Peyer's patch (tissue), 4 donors: ENCODE results near the gene EHD4. TPM values are rescaled to one million over a fixed set of nuclear protein-coding genes. Genes with fewer than 3 reads are reported as not detected.

Experiments used
- DNase-seq, 3 donors: peaks; one replicate each; pipeline ENCODE4 v3.0.0-alpha.2; 2017 to 2019
- H3K27ac ChIP-seq, 4 donors: fragments of 200-600 bp; sonication (generic); one replicate each; pipeline ENCODE4 v1.5.1; 2016 to 2019
- H3K27me3 ChIP-seq, 2 donors: fragments of 200-600 bp; sonication (generic); one replicate each; pipeline ENCODE4 v1.5.1; 2019
- H3K36me3 ChIP-seq, 3 donors: fragments of 200-600 bp; sonication (generic); one replicate each; pipeline ENCODE4 v1.5.1; 2016 to 2019
- H3K4me1 ChIP-seq, 4 donors: fragments of 200-600 bp; sonication (generic); one replicate each; pipeline ENCODE4 v1.5.1; 2016 to 2019
- H3K4me3 ChIP-seq, 4 donors: fragments of 200-600 bp; sonication (generic); 1 replicate in 3 of 4; 2 replicates in 1 of 4; pipeline ENCODE4 v1.5.1; 2016 to 2019; ENCODE audit warnings: mild to moderate bottlenecking in 1 of 4
- H3K9me3 ChIP-seq, 4 donors: fragments of 200-600 bp; sonication (generic); one replicate each; pipeline ENCODE4 v1.5.1; 2016 to 2019; ENCODE audit warnings: mild to moderate bottlenecking in 1 of 4
- POLR2A ChIP-seq, 2 donors: fragments of 450-650 bp; IDR thresholded peaks; one replicate each; pipeline ENCODE4 v1.5.1; 2017; ENCODE audit warnings: antibody characterized with exemption in 2 of 2, mild to moderate bottlenecking in 2 of 2, moderate library complexity in 2 of 2
- total RNA-seq, 4 donors: library from RNA; depleted of rRNA; stranded (reverse); fragments of >200 nt; gene quantifications; one replicate each; pipeline ENCODE4 v1.1.0, GENCODE V29; 2016
- TF ChIP-seq, protein P1 (sequence below), 6 experiments: fragments of 450-650 bp in 4 of 6; fragments of 200-600 bp in 2 of 6; sonication (generic) in 1 of 6; IDR thresholded peaks; one replicate each; pipeline ENCODE4 v1.5.1; 2017 to 2019; ENCODE audit warnings: antibody characterized with exemption in 6 of 6, mild to moderate bottlenecking in 3 of 6, moderate library complexity in 1 of 6

EHD4 gene
- total RNA-seq, 4 donors from 2014 or later: 23.1 to 53.9 (median 34.9) TPM

DNA sequence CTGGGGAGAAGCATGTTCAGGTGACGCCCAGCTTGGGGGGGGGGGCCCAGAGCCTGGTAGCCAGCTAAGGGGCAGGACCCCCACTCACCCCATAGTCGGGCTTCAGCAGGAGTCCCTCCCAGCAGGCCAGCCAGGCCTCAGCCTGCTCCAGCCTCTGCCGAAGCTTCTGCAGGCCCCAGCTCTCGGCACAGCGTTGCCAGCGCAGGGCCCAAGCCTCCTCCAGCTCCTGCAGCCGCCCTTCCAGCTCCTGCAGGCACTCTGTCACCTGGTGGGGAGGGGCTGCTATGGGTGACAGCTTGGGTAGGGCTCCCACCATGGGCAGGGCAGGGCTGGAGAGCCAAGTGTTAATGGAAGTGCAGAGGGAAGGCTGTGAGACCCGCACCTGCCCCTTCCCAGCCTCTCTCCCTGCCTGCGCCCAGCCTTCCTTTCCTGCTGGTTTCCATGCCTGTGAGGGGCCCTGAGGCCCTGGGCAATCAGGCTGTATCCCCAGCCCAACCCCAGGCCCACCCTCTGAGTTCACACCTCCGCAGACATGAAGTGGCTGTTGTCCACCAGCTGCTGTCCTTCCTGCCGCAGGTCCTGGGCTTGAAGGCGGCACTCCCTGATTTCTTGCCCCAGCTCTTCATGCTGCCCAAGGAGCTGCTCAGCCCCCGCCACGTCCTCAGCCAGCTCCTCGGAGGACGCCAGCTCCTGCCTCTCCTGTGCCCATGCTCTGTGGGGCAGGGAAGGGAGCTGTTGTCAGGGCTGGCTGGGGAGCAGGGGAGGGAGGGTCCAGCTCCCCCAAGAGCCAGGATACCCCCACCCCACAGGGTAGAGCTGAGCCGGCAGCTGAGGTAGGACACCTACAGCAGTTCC, 119.4 kb downstream of the EHD4 start:
- H3K27me3 ChIP-seq: no peaks in the 10 kb centered on the region

DNA sequence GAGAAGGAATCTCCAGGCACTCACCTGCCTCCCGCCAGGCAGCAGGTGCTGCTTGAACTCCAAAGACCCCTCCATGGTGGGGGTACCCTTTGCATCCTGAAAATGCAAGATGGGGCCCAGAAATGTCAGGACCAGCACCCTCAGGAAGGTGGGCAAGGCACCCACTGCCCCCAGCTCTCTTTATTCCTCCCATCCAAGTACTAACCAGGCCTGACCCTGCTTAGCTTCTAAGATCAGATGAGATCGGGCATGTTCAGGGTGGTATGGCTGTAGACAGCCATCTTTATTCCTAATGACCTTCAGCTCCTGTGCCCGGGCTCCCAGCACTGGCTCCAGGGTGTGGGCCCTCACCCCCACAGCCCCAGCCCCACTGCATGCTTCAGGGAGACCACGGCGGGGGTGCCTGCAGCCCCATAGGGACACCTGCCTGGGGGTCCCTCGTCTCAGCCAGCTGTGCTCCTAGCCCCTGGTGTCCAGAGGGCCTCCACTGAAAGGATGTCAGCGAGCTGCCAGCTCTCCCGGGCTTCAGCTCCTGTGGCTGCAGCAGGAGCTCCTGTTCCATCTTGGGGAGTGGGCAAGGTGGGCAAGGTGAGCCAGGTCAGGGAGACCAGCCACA, 120.5 kb downstream of the EHD4 start:
- Histone ChIP-seq H3K27me3 (no peaks in the 10 kb centered on the region), H3K36me3 (peaks cover 0 to 15% (median 0%) of the 10 kb centered on the region in 3 donors), H3K4me1 (no peaks in the 10 kb centered on the region), H3K9me3 (no peaks in the 10 kb centered on the region), H3K4me3 (no peak overlapping the region), H3K27ac (no peak overlapping the region)
- TF ChIP-seq, protein P1, sequence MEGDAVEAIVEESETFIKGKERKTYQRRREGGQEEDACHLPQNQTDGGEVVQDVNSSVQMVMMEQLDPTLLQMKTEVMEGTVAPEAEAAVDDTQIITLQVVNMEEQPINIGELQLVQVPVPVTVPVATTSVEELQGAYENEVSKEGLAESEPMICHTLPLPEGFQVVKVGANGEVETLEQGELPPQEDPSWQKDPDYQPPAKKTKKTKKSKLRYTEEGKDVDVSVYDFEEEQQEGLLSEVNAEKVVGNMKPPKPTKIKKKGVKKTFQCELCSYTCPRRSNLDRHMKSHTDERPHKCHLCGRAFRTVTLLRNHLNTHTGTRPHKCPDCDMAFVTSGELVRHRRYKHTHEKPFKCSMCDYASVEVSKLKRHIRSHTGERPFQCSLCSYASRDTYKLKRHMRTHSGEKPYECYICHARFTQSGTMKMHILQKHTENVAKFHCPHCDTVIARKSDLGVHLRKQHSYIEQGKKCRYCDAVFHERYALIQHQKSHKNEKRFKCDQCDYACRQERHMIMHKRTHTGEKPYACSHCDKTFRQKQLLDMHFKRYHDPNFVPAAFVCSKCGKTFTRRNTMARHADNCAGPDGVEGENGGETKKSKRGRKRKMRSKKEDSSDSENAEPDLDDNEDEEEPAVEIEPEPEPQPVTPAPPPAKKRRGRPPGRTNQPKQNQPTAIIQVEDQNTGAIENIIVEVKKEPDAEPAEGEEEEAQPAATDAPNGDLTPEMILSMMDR (IDR thresholded peaks at IDR 0.05): no peak
- TF ChIP-seq POLR2A (IDR thresholded peaks at IDR 0.05): no peak
- no peak for DNase-seq

More for the DNA sequence above, 119.4 kb downstream of the EHD4 start:
- Histone ChIP-seq H3K4me1 (no peaks in the 10 kb centered on the region), H3K36me3 (peaks cover 0 to 4% (median 0%) of the 10 kb centered on the region in 3 donors), H3K4me3 (no peak overlapping the region), H3K9me3 (no peaks in the 10 kb centered on the region), H3K27ac (no peak overlapping the region)
- TF ChIP-seq POLR2A (IDR thresholded peaks at IDR 0.05): no peak
- TF ChIP-seq, protein P1 (IDR thresholded peaks at IDR 0.05): no peak
- DNase-seq: no peak

DNA sequence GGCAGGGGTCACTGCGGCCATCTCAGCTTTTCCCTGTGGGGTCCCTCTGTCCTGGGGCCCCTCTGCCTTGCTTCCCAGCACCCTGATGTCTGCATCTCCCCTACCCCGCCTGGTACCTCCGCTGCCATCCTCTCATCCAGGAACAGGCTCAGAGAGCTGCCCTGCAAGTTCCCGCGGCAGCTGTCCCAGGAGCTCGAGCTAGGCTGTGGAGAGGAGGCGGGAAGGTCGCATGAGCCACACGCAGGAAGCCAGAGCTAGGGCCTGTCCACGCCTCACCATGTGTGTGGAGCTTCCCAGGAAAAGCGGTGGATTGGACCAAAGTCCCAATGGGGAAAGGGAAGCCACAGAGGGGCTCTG, 121.2 kb downstream of the EHD4 start:
- TF ChIP-seq POLR2A (IDR thresholded peaks at IDR 0.05): no peak
- TF ChIP-seq, protein P1 (IDR thresholded peaks at IDR 0.05): no peak
- Histone ChIP-seq H3K27me3 (no peaks in the 10 kb centered on the region), H3K4me3 (no peak overlapping the region), H3K36me3 (peaks cover 0 to 22% (median 0%) of the 10 kb centered on the region in 3 donors), H3K4me1 (no peaks in the 10 kb centered on the region), H3K27ac (no peak overlapping the region), H3K9me3 (no peaks in the 10 kb centered on the region)
- no peak for DNase-seq

DNA sequence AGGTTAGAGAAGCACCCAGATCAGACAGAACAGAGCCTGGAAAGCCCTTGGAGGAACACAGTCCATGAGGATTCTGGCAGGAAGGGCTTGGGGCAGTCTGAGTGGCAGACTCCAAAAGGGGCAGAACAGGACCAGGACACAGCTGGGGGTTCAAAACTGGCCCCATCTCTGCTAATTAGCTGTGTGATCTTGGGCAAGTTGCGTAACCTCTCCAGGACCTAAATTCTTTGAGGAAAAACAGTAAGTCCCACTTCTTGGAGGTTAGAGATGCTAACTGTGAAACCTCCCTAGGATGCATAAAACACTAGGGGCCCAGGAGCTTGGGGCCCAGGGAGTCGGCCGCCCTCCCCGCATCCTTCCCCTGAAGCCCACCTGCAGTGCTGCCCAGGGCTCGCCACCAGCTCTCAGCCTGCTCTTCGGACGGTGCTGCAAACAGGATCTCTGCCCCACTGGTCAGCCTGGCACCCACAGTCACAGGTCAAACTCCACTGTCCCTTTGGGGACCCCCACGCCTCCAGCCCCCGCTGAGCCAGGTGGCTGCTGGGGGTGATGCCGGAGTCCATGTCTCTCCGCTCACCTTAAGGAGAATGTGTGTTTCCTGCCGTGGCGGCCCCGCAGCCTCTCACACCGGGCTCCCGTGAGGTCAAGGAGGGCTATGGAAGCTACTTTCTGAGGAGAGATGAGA, 121.7 kb downstream of the EHD4 start:
- Histone ChIP-seq H3K36me3 (peaks cover 0 to 27% (median 0%) of the 10 kb centered on the region in 3 donors), H3K9me3 (no peaks in the 10 kb centered on the region), H3K27ac (no peak overlapping the region), H3K27me3 (no peaks in the 10 kb centered on the region), H3K4me1 (no peaks in the 10 kb centered on the region), H3K4me3 (no peak overlapping the region)
- TF ChIP-seq POLR2A (IDR thresholded peaks at IDR 0.05): no peak
- TF ChIP-seq, protein P1 (IDR thresholded peaks at IDR 0.05): no peak
- no peak for DNase-seq

DNA sequence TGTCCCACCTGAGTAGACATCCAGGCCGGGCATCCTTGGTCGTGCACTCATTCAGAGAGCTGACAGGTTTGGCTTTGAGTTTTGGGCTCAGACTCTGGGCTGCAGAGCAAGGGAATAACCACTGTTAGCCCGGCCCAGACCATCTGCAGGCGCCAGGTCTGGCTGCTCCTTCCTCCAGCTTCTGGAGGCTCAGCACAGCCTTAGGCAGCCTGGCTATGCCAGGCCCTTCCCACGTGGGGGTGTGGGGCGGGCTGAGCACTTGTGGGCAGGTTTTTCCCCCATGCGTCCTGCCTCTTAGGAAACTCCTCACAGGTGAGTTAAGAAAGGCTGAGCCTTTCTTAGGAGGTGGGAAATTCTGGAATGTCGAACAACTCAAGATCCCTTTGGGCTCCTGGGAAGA, 122.5 kb downstream of the EHD4 start:
- H3K9me3 ChIP-seq: no peaks in the 10 kb centered on the region
- no peak overlapping the region for H3K4me3 ChIP-seq
- TF ChIP-seq, protein P1 (IDR thresholded peaks at IDR 0.05): no peak
- TF ChIP-seq POLR2A (IDR thresholded peaks at IDR 0.05): no peak
- peaks cover 0 to 35% (median 0%) of the 10 kb centered on the region in 3 donors for H3K36me3 ChIP-seq
- H3K27ac ChIP-seq: no peak overlapping the region
- no peak for DNase-seq
- H3K4me1 ChIP-seq: no peaks in the 10 kb centered on the region
- H3K27me3 ChIP-seq: no peaks in the 10 kb centered on the region
